ENCODE data around the gene EMILIN3. TPM values are rescaled to one million over a fixed set of nuclear protein-coding genes. Genes with fewer than 3 reads are reported as not detected.
A peak's percentile ranks its signal among the peaks of the same experiment; 100 is the strongest.

The EMILIN3 gene
- not detected in 2 replicates for total RNA-seq (2014; rRNA removed; shearing (Covaris generic); ENCODE audit: low replicate concordance)

GRCh38 chr20:41366546-41367392 lies at the start of gene EMILIN3:
Gene EMILIN3, minus strand, starts transcription at chr20:41366818. Its CDS starts 184 bp downstream, at chr20:41366634.
- Histone ChIP-seq H3K27me3 (ENCODE audit: low read length) (no peaks in the 10 kb centered on the region), H3K9ac (ENCODE audit: low read length) (no peak within 1 kb of the TSS), H3K79me2 (ENCODE audit: low read length) (no peaks in the 10 kb centered on the region), H3K9me2 (replicated peaks; ENCODE audit: insufficient read depth, low read length) (no peaks in the 10 kb centered on the region), H3K4me1 (ENCODE audit: low read length) (no peaks in the 10 kb centered on the region), H3K4me2 (ENCODE audit: low read depth, low read length, poor library complexity, severe bottlenecking) (no peak within 1 kb of the TSS), H2AFZ (ENCODE audit: low read length) (no peak within 1 kb of the TSS), H3K27ac (ENCODE audit: low read length) (no peak within 1 kb of the TSS), H3K36me3 (ENCODE audit: insufficient read depth, low read length) (no peaks in the 10 kb centered on the region), H4K20me1 (ENCODE audit: insufficient read depth, low read depth, low read length) (no peaks in the 10 kb centered on the region), H3K4me3 (ENCODE audit: low read length) (no peak within 1 kb of the TSS), H3K9me3 (ENCODE audit: low read length) (no peaks in the 10 kb centered on the region)
- DNase-seq = no peak

- no peak overlapping the region for H3K4me2 ChIP-seq (ENCODE audit: low read depth, low read length, poor library complexity, severe bottlenecking)
- no peaks in the 10 kb centered on the region for H3K79me2 ChIP-seq (ENCODE audit: low read length)
- H4K20me1 ChIP-seq (ENCODE audit: insufficient read depth, low read depth, low read length) = no peaks in the 10 kb centered on the region
- peaks cover 19% of the 10 kb centered on the region for H3K4me1 ChIP-seq (ENCODE audit: low read length)
- no peak overlapping the region for H2AFZ ChIP-seq (ENCODE audit: low read length)
- H3K27me3 ChIP-seq (ENCODE audit: low read length) = no peaks in the 10 kb centered on the region
- no peaks in the 10 kb centered on the region for H3K9me2 ChIP-seq (replicated peaks; ENCODE audit: insufficient read depth, low read length)
- H3K27ac ChIP-seq (ENCODE audit: low read length) = no peak overlapping the region
- H3K36me3 ChIP-seq (ENCODE audit: insufficient read depth, low read length) = 0 out of 2 replicates have a peak, but pooled peaks cover 4% of the 10 kb centered on the region
- H3K4me3 ChIP-seq (ENCODE audit: low read length) = no peak overlapping the region
- no peaks in the 10 kb centered on the region for H3K9me3 ChIP-seq (ENCODE audit: low read length)
- DNase-seq = no peak
- H3K9ac ChIP-seq (ENCODE audit: low read length) = no peak overlapping the region
Observed at GRCh38 chr20:41415191-41415590, 48.6 kb upstream of the EMILIN3 start.

DNA sequence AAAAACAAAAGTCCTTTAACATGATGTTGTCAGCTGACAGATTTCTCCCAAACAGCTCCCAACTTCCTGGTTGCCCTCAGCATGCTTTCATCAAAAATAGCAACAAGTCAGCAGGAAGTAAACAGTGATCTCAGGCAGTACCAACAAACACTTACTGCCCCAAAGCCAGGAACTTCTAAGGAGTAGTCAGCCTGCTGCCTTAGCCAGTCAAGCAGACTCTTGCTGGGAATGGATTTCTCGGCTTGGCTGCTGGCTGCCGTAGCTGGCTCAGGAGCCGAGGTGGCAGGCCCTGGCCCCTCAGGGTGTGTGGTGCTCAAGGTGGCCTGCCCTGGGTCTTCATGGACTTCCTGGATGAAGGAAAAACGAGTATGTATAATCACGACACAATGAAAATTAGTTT lies 46.6 kb upstream of the EMILIN3 start:
- H3K36me3 ChIP-seq (ENCODE audit: insufficient read depth, low read length) = 0 out of 2 replicates have a peak, but pooled peaks cover 4% of the 10 kb centered on the region
- no peak overlapping the region for H3K4me2 ChIP-seq (ENCODE audit: low read depth, low read length, poor library complexity, severe bottlenecking)
- no peaks in the 10 kb centered on the region for H3K79me2 ChIP-seq (ENCODE audit: low read length)
- H2AFZ ChIP-seq (ENCODE audit: low read length) = no peak overlapping the region
- DNase-seq = no peak
- no peak overlapping the region for H3K27ac ChIP-seq (ENCODE audit: low read length)
- no peaks in the 10 kb centered on the region for H3K9me2 ChIP-seq (replicated peaks; ENCODE audit: insufficient read depth, low read length)
- H3K9ac ChIP-seq (ENCODE audit: low read length) = no peak overlapping the region
- no peaks in the 10 kb centered on the region for H3K27me3 ChIP-seq (ENCODE audit: low read length)
- H3K4me1 ChIP-seq (ENCODE audit: low read length) = peaks cover 19% of the 10 kb centered on the region
- H4K20me1 ChIP-seq (ENCODE audit: insufficient read depth, low read depth, low read length) = no peaks in the 10 kb centered on the region
- H3K4me3 ChIP-seq (ENCODE audit: low read length) = no peak overlapping the region
- no peaks in the 10 kb centered on the region for H3K9me3 ChIP-seq (ENCODE audit: low read length)

- peaks cover 19% of the 10 kb centered on the region for H3K4me1 ChIP-seq (ENCODE audit: low read length)
- H3K27ac ChIP-seq (ENCODE audit: low read length) = no peak overlapping the region
- H4K20me1 ChIP-seq (ENCODE audit: insufficient read depth, low read depth, low read length) = no peaks in the 10 kb centered on the region
- no peaks in the 10 kb centered on the region for H3K27me3 ChIP-seq (ENCODE audit: low read length)
- H3K9me3 ChIP-seq (ENCODE audit: low read length) = no peaks in the 10 kb centered on the region
- no peak overlapping the region for H3K4me3 ChIP-seq (ENCODE audit: low read length)
- H3K36me3 ChIP-seq (ENCODE audit: insufficient read depth, low read length) = peaks cover 4% of the 10 kb centered on the region; the same call in 1 of the 2 replicates
- no peak overlapping the region for H2AFZ ChIP-seq (ENCODE audit: low read length)
- H3K9me2 ChIP-seq (replicated peaks; ENCODE audit: insufficient read depth, low read length) = no peaks in the 10 kb centered on the region
- DNase-seq = no peak
- no peak overlapping the region for H3K9ac ChIP-seq (ENCODE audit: low read length)
- no peak overlapping the region for H3K4me2 ChIP-seq (ENCODE audit: low read depth, low read length, poor library complexity, severe bottlenecking)
- no peaks in the 10 kb centered on the region for H3K79me2 ChIP-seq (ENCODE audit: low read length)
Observed at GRCh38 chr20:41412324-41413120, 45.9 kb upstream of the EMILIN3 start.

DNA sequence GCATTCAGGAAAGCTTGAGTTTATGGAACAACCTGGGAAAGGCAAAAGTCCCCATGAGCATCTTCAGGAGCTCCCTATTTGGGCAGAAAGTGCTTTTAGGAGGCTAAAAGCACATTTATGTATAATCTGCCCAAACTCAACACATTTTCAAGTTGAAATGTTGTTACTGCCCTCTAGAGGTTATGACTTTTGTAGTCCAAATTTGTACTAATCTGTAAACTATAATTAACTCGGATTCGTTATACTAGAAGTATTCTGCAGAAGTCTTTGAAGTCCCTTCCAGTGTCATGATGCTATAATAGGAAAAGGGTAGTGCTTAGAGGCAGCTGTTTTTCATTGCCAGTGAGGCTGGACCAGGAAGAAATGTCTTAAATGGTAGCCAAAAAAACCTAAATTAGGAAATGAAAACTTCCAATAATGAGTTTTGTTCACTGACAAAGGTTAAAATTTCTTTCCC lies 44.8 kb upstream of the EMILIN3 start:
- H2AFZ ChIP-seq (ENCODE audit: low read length) = no peak overlapping the region
- no peak overlapping the region for H3K4me2 ChIP-seq (ENCODE audit: low read depth, low read length, poor library complexity, severe bottlenecking)
- no peak overlapping the region for H3K27ac ChIP-seq (ENCODE audit: low read length)
- peaks cover 4% of the 10 kb centered on the region; the same call in 1 of the 2 replicates for H3K36me3 ChIP-seq (ENCODE audit: insufficient read depth, low read length)
- no peaks in the 10 kb centered on the region for H3K9me2 ChIP-seq (replicated peaks; ENCODE audit: insufficient read depth, low read length)
- H3K9me3 ChIP-seq (ENCODE audit: low read length) = no peaks in the 10 kb centered on the region
- H3K79me2 ChIP-seq (ENCODE audit: low read length) = no peaks in the 10 kb centered on the region
- no peak overlapping the region for H3K9ac ChIP-seq (ENCODE audit: low read length)
- DNase-seq = peak; percentile 79
- no peaks in the 10 kb centered on the region for H4K20me1 ChIP-seq (ENCODE audit: insufficient read depth, low read depth, low read length)
- no peak overlapping the region for H3K4me3 ChIP-seq (ENCODE audit: low read length)
- H3K4me1 ChIP-seq (ENCODE audit: low read length) = peaks cover 19% of the 10 kb centered on the region
- H3K27me3 ChIP-seq (ENCODE audit: low read length) = no peaks in the 10 kb centered on the region

- DNase-seq = no peak
- Histone ChIP-seq H3K9me2 (replicated peaks; ENCODE audit: insufficient read depth, low read length) (no peaks in the 10 kb centered on the region), H3K27me3 (ENCODE audit: low read length) (no peaks in the 10 kb centered on the region), H3K36me3 (ENCODE audit: insufficient read depth, low read length) (peaks cover 3% of the 10 kb centered on the region; the same call in 1 of the 2 replicates), H3K79me2 (ENCODE audit: low read length) (no peaks in the 10 kb centered on the region), H3K27ac (ENCODE audit: low read length) (no peak overlapping the region), H3K4me3 (ENCODE audit: low read length) (no peak overlapping the region), H3K4me1 (ENCODE audit: low read length) (peaks cover 20% of the 10 kb centered on the region), H2AFZ (ENCODE audit: low read length) (no peak overlapping the region), H3K9me3 (ENCODE audit: low read length) (no peaks in the 10 kb centered on the region), H3K9ac (ENCODE audit: low read length) (no peak overlapping the region), H3K4me2 (ENCODE audit: low read depth, low read length, poor library complexity, severe bottlenecking) (no peak overlapping the region), H4K20me1 (ENCODE audit: insufficient read depth, low read depth, low read length) (no peaks in the 10 kb centered on the region)
Observed at GRCh38 chr20:41408986-41409385, 42.4 kb upstream of the EMILIN3 start.

- H4K20me1 ChIP-seq (ENCODE audit: insufficient read depth, low read depth, low read length) = no peaks in the 10 kb centered on the region
- H3K79me2 ChIP-seq (ENCODE audit: low read length) = no peaks in the 10 kb centered on the region
- H3K36me3 ChIP-seq (ENCODE audit: insufficient read depth, low read length) = peaks cover 5% of the 10 kb centered on the region; the same call in 1 of the 2 replicates
- no peaks in the 10 kb centered on the region for H3K27me3 ChIP-seq (ENCODE audit: low read length)
- H3K9ac ChIP-seq (ENCODE audit: low read length) = no peak overlapping the region
- H3K9me2 ChIP-seq (replicated peaks; ENCODE audit: insufficient read depth, low read length) = no peaks in the 10 kb centered on the region
- no peak overlapping the region for H3K4me3 ChIP-seq (ENCODE audit: low read length)
- no peak overlapping the region for H3K27ac ChIP-seq (ENCODE audit: low read length)
- H3K4me1 ChIP-seq (ENCODE audit: low read length) = peaks cover 13% of the 10 kb centered on the region
- no peak for DNase-seq
- no peak overlapping the region for H3K4me2 ChIP-seq (ENCODE audit: low read depth, low read length, poor library complexity, severe bottlenecking)
- no peak overlapping the region for H2AFZ ChIP-seq (ENCODE audit: low read length)
- no peaks in the 10 kb centered on the region for H3K9me3 ChIP-seq (ENCODE audit: low read length)
Observed at GRCh38 chr20:41408156-41408794, 41.7 kb upstream of the EMILIN3 start.
